Thoracic aorta (tissue), 2 donors: ENCODE results near the gene CROT. TPM values are rescaled to one million over a fixed set of nuclear protein-coding genes. Genes with fewer than 3 reads are reported as not detected.

Experiments
- ATAC-seq: fragments of 150-250 bp; one replicate; pipeline ENCODE4 v1.8.0; 2017; ENCODE audit warnings: low read depth; ENCODE audit not compliant: insufficient number of reproducible peaks, low FRiP score
- DNase-seq: peaks from one replicate; pipeline ENCODE4 v3.0.0-alpha.2; 2020; ENCODE audit warnings: low spot score
- H3K27ac ChIP-seq, 2 donors: fragments of 200-600 bp; sonication (generic); 1 replicate in 1 of 2; 2 replicates in 1 of 2; pipeline ENCODE4 v1.5.1; 2016; ENCODE audit warnings: mild to moderate bottlenecking in 2 of 2, moderate library complexity in 2 of 2
- H3K27me3 ChIP-seq: fragments of 200-600 bp; sonication (generic); replicated peaks from 2 replicates; pipeline ENCODE4 v1.6.0; 2016; ENCODE audit warnings: mild to moderate bottlenecking; ENCODE audit not compliant: insufficient read depth
- H3K36me3 ChIP-seq: fragments of 200-600 bp; sonication (generic); one replicate; pipeline ENCODE4 v1.5.1; 2016
- H3K4me1 ChIP-seq, 2 donors: fragments of 200-600 bp; sonication (generic); 1 replicate in 1 of 2; 2 replicates in 1 of 2; pipeline versions ENCODE4 v1.5.1 to v1.6.0; 2016; ENCODE audit warnings: low read depth in 2 of 2, mild to moderate bottlenecking in 1 of 2; ENCODE audit not compliant: control insufficient read depth in 1 of 2
- H3K4me3 ChIP-seq: fragments of 200-600 bp; sonication (generic); 2 replicates; pipeline ENCODE4 v1.5.1; 2016; ENCODE audit warnings: mild to moderate bottlenecking
- H3K9me3 ChIP-seq: fragments of 200-600 bp; sonication (generic); 2 replicates; pipeline ENCODE4 v1.5.1; 2016
- total RNA-seq, 2 donors: library from RNA; depleted of rRNA; stranded (reverse); fragments of >200 nt; gene quantifications; one replicate each; pipeline versions ENCODE4 v1.1.0 to v1.2.3, GENCODE V29; 2016
- TF ChIP-seq, protein P1 (sequence below): fragments of 200-600 bp; sonication (generic); IDR thresholded peaks from one replicate; pipeline ENCODE4 v1.5.1; 2019; ENCODE audit warnings: antibody characterized with exemption

The CROT gene
- total RNA-seq, 2 donors from 2014 or later, result 11.3 to 16.7 TPM

DNA sequence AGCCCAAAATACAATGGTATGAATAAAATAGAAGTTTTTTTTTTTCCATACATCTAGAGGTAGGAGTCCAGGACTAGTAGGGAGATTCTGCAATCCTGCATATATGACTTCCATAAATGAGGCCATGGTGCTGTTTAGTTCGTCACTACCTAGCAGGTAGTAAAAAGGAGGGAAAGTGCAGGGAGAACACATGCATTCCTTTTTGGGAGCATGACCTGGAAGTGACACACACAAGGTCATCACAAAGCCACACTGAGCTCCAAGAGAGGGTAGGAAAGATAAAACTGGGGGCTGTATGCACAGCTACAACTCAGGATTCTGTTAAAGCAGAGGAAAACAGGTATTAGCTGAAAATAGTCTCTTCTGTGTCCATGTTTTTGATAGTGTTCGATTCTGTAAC is 2.2 kb downstream of the CROT start:
- Histone ChIP-seq H3K9me3 (no peaks in the 10 kb centered on the region), H3K27me3 (no peaks in the 10 kb centered on the region), H3K27ac (no peak overlapping the region), H3K4me3 (no peak overlapping the region), H3K4me1 (peaks cover 18 to 37% of the 10 kb centered on the region in 2 donors), H3K36me3 (peaks cover 17% of the 10 kb centered on the region)
- ATAC-seq, result no peak
- DNase-seq, result no peak
- TF ChIP-seq, protein P1, sequence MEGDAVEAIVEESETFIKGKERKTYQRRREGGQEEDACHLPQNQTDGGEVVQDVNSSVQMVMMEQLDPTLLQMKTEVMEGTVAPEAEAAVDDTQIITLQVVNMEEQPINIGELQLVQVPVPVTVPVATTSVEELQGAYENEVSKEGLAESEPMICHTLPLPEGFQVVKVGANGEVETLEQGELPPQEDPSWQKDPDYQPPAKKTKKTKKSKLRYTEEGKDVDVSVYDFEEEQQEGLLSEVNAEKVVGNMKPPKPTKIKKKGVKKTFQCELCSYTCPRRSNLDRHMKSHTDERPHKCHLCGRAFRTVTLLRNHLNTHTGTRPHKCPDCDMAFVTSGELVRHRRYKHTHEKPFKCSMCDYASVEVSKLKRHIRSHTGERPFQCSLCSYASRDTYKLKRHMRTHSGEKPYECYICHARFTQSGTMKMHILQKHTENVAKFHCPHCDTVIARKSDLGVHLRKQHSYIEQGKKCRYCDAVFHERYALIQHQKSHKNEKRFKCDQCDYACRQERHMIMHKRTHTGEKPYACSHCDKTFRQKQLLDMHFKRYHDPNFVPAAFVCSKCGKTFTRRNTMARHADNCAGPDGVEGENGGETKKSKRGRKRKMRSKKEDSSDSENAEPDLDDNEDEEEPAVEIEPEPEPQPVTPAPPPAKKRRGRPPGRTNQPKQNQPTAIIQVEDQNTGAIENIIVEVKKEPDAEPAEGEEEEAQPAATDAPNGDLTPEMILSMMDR, result no peak

DNA sequence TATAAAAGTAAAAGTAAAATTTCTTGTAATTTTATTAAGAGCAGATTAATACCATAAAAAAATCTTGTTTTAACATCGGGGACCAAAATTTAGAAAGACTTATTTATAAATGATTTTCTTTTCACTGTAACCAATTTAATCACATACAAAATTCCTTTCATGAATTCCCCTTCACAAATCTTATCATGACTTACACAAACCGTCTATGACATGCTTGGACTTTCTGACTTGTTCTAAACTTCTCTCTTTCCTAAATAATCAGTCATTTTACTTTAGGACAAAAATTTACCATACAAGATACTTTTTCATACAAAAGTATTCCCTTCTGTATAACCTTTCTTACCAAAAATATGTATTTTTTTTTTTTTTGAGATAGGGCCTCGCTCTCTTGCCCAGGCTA is 9.3 kb downstream of the CROT start:
- TF ChIP-seq, protein P1, result no peak
- DNase-seq (no peak), ATAC-seq (no peak)
- Histone ChIP-seq H3K27ac (no peak overlapping the region), H3K4me1 (no peaks in the 10 kb centered on the region), H3K9me3 (no peaks in the 10 kb centered on the region), H3K36me3 (peaks cover 10% of the 10 kb centered on the region), H3K27me3 (no peaks in the 10 kb centered on the region), H3K4me3 (no peak overlapping the region)

DNA sequence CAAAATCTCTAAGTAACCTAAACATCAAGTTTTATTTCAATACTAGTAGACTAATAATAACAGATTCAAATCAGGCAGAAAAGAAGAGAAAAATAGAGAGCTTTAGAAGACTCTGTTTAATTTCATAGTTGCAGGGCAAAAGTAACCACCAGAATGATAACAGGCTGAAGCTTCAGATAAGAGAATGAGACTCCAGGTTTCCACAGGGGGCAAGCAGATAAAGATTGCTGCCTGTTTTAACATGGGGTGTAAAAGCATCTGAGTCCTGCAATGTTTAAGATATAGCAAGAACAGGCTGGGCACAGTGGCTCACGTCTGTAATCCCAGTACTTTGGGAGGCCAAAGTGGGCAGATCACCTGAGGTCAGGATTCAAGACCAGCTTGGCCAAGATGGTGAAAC is 11.0 kb downstream of the CROT start:
- Histone ChIP-seq H3K4me1 (no peaks in the 10 kb centered on the region), H3K27ac (no peak overlapping the region), H3K4me3 (no peak overlapping the region), H3K27me3 (no peaks in the 10 kb centered on the region), H3K9me3 (no peaks in the 10 kb centered on the region), H3K36me3 (peaks cover 9% of the 10 kb centered on the region)
- TF ChIP-seq, protein P1, result no peak
- no peak for ATAC-seq
- no peak for DNase-seq

DNA sequence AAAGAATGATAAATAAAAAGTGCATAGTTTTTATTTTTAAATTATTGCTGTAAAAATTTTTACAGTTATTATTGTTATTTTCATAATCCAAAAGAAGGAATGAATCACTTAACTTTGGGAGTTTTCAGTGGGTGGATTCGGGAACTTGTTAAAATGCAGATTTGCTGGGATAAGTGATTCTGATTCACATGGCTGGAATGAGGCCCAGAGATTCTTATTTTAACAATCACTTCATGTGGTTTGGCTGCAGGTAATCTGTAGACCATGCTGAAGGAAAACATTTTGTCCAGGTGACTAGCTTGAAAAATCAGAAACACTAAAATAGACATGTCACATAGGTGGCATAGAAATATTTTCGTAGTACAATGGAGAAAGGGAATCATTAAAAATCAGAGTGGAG is 13.9 kb downstream of the CROT start:
- H3K4me1 ChIP-seq, result no peaks in the 10 kb centered on the region
- no peaks in the 10 kb centered on the region for H3K9me3 ChIP-seq
- H3K27me3 ChIP-seq, result no peaks in the 10 kb centered on the region
- ATAC-seq, result no peak
- H3K4me3 ChIP-seq, result no peak overlapping the region
- TF ChIP-seq, protein P1, result no peak
- no peak overlapping the region for H3K27ac ChIP-seq
- H3K36me3 ChIP-seq, result peaks cover 9% of the 10 kb centered on the region
- DNase-seq, result no peak

DNA sequence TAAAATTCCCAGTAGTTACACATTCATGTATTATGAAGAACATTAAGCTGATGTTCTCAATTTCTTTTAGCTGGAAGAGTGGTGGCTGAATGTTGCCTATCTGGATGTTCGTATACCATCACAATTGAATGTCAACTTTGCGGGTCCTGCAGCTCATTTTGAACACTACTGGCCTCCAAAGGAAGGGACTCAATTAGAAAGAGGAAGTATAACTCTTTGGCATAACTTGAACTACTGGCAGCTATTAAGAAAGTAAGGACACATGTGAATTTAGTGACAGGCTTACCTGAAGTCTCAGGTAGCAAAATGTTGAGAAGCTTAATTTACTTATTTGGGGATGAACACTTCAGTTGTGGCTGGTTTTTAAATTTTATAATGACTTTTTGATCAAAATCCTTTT is 15.9 kb downstream of the CROT start:
- DNase-seq, result no peak
- peaks cover 9% of the 10 kb centered on the region for H3K36me3 ChIP-seq
- TF ChIP-seq, protein P1, result no peak
- H3K9me3 ChIP-seq, result no peaks in the 10 kb centered on the region
- no peak overlapping the region for H3K4me3 ChIP-seq
- H3K27me3 ChIP-seq, result no peaks in the 10 kb centered on the region
- H3K27ac ChIP-seq, result no peak overlapping the region
- no peak for ATAC-seq
- no peaks in the 10 kb centered on the region for H3K4me1 ChIP-seq
